ENCODE measurements around the gene MSI1. TPM values are rescaled to one million over a fixed set of nuclear protein-coding genes. Genes with fewer than 3 reads are reported as not detected.

MSI1 gene
- total RNA-seq, 1 experiment from 2014 or later = 26.0 TPM

GRCh38 chr12:120346681-120347080 lies 22.3 kb downstream of the MSI1 start:
- TF ChIP-seq CTCF (IDR thresholded peaks at IDR 0.05 in 2 of 3, conservative IDR thresholded peaks at IDR 0.05 in 1 of 3; ENCODE audit: borderline replicate concordance in 1 of 3, insufficient read depth in 1 of 3, low read depth in 2 of 3, low read length in 2 of 3) = peak in 1 of 3 experiments; percentile 12; a peak in 1 of 6 replicates
- no peak for TF ChIP-seq RAD21 (IDR thresholded peaks at IDR 0.05; ENCODE audit: low read depth)
- intact Hi-C loops (cut with micrococcal nuclease) = no loop called here
- ChIA-PET RAD21 (ENCODE audit: low non-redundant PET in 1 of 2, low total read pairs in 2 of 2, uncharacterized antibody in 2 of 2, unreplicated experiment in 2 of 2) (no interaction called here), CTCF (no interaction called here), POLR2A (no interaction called here)
- BruUV-seq (replicated peaks) = no TSS peak
- no peaks in the 10 kb centered on the region for H3K9me2 ChIP-seq (ENCODE audit: insufficient read depth)
- no peaks in the 10 kb centered on the region for H4K20me1 ChIP-seq (ENCODE audit: insufficient read depth)
- ATAC-seq (peak; percentile 75), DNase-seq (ENCODE audit: low read depth, low spot score) (no peak)
- H3K36me3 ChIP-seq (ENCODE audit: control insufficient read depth in 1 of 2, insufficient read depth in 2 of 2, low read length in 2 of 2) = peaks cover 2 to 3% of the 10 kb centered on the region in 2 experiments; a peak in 2 of 4 replicates
- H3K27ac ChIP-seq (ENCODE audit: low read depth, low read length) = no peak overlapping the region
- H3K79me2 ChIP-seq (ENCODE audit: insufficient read depth, low read length) = no peaks in the 10 kb centered on the region
- no peaks in the 10 kb centered on the region for H3K27me3 ChIP-seq (ENCODE audit: insufficient read depth, low read length)
- H3K4me2 ChIP-seq (ENCODE audit: low read length) = no peak overlapping the region
- no peak overlapping the region for H2AFZ ChIP-seq (ENCODE audit: low read depth, low read length, poor library complexity, severe bottlenecking)
- no peak overlapping the region for H3K4me3 ChIP-seq (replicated peaks in 1 of 2; ENCODE audit: low read depth in 1 of 2, low read length in 2 of 2)
- H3K9ac ChIP-seq (ENCODE audit: low read length) = no peak overlapping the region
- H3K9me3 ChIP-seq (ENCODE audit: control insufficient read depth in 1 of 2, insufficient read depth in 1 of 2, low read depth in 1 of 2, low read length in 2 of 2) = no peaks in the 10 kb centered on the region
- H3K4me1 ChIP-seq (ENCODE audit: control insufficient read depth in 1 of 2, insufficient read depth in 2 of 2, low read length in 2 of 2) = no peaks in the 10 kb centered on the region

GRCh38 chr12:120346031-120346430 lies 22.9 kb downstream of the MSI1 start:
- POLR2A ChIA-PET = no interaction called here
- no peaks in the 10 kb centered on the region for H3K9me3 ChIP-seq (ENCODE audit: control insufficient read depth in 1 of 2, insufficient read depth in 1 of 2, low read depth in 1 of 2, low read length in 2 of 2)
- H4K20me1 ChIP-seq (ENCODE audit: insufficient read depth) = no peaks in the 10 kb centered on the region
- no peaks in the 10 kb centered on the region for H3K4me1 ChIP-seq (ENCODE audit: control insufficient read depth in 1 of 2, insufficient read depth in 2 of 2, low read length in 2 of 2)
- H3K27me3 ChIP-seq (ENCODE audit: insufficient read depth, low read length) = no peaks in the 10 kb centered on the region
- no TSS peak for BruUV-seq (replicated peaks)
- H3K36me3 ChIP-seq (ENCODE audit: control insufficient read depth in 1 of 2, insufficient read depth in 2 of 2, low read length in 2 of 2) = peaks cover 2 to 3% of the 10 kb centered on the region in 2 experiments; a peak in 2 of 4 replicates
- H3K4me2 ChIP-seq (ENCODE audit: low read length) = no peak overlapping the region
- ATAC-seq = no peak
- DNase-seq (ENCODE audit: low read depth, low spot score) = no peak
- no peak overlapping the region for H3K9ac ChIP-seq (ENCODE audit: low read length)
- no peak overlapping the region for H3K4me3 ChIP-seq (replicated peaks in 1 of 2; ENCODE audit: low read depth in 1 of 2, low read length in 2 of 2)
- H3K27ac ChIP-seq (ENCODE audit: low read depth, low read length) = no peak overlapping the region
- TF ChIP-seq ZFX (IDR thresholded peaks at IDR 0.05) = no peak
- no peak for TF ChIP-seq FOSL1 (IDR thresholded peaks at IDR 0.05; ENCODE audit: low read depth)
- no peak for TF ChIP-seq YY1 (IDR thresholded peaks at IDR 0.05; ENCODE audit: extremely low read depth, insufficient replicate concordance, low read depth, low read length)
- no peak for TF ChIP-seq JUND (IDR thresholded peaks at IDR 0.05)
- no peak for TF ChIP-seq ATF3 (IDR thresholded peaks at IDR 0.05)
- intact Hi-C loops (cut with micrococcal nuclease) = no loop called here
- no peaks in the 10 kb centered on the region for H3K79me2 ChIP-seq (ENCODE audit: insufficient read depth, low read length)
- H3K9me2 ChIP-seq (ENCODE audit: insufficient read depth) = no peaks in the 10 kb centered on the region
- CTCF ChIA-PET = no interaction called here
- no peak overlapping the region for H2AFZ ChIP-seq (ENCODE audit: low read depth, low read length, poor library complexity, severe bottlenecking)
- RAD21 ChIA-PET (ENCODE audit: low non-redundant PET in 1 of 2, low total read pairs in 2 of 2, uncharacterized antibody in 2 of 2, unreplicated experiment in 2 of 2) = no interaction called here
